Astrocyte (in vitro differentiated cells and primary cell): Measurements from ENCODE around the gene RASAL1.

ENCODE experiments used
- EZH2 ChIP-seq: IDR thresholded peaks from 2 replicates; pipeline ENCODE4 v1.6.1; 2012; ENCODE audit warnings: mild to moderate bottlenecking, low read length, inconsistent platforms; ENCODE audit not compliant: insufficient read depth
- TF ChIP-seq, protein P1 (sequence below): IDR thresholded peaks from 2 replicates; pipeline ENCODE4 v1.5.1; 2011; ENCODE audit warnings: low read depth, mild to moderate bottlenecking, inconsistent platforms, low read length, moderate library complexity; ENCODE audit not compliant: insufficient read depth

DNA sequence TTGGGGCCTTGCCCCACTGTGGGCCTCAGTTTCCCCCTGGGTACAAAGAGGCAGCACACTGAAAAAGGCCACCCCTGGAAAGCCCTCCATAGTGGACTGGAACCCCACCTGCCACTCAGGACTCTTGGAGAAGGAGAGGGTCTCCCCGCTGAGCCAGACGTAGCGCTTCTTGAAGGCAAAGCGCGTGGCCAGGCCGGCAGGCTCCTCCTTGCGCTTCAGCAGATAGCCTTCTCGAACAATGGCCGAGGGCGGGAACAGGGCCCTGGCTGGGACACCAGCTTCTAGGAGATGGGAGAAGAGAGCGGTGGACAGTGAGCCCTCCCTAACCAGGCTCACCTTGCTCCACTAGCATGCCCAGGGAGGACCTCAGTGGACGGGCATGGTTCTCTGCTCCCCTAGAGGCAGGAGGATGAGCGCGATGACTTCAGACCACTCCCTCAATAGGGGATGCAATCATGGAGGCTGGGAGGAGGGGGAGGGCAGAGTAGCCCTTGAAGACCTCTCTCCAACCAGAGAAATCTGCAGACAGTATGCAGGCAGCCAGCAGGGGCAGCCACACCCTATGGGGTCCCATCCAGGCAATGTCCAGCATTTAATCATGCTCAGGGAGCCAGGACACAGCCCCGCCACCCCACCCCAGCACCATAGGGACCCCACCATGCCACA, 29.8 kb downstream of the RASAL1 start:
- TF ChIP-seq, protein P1, sequence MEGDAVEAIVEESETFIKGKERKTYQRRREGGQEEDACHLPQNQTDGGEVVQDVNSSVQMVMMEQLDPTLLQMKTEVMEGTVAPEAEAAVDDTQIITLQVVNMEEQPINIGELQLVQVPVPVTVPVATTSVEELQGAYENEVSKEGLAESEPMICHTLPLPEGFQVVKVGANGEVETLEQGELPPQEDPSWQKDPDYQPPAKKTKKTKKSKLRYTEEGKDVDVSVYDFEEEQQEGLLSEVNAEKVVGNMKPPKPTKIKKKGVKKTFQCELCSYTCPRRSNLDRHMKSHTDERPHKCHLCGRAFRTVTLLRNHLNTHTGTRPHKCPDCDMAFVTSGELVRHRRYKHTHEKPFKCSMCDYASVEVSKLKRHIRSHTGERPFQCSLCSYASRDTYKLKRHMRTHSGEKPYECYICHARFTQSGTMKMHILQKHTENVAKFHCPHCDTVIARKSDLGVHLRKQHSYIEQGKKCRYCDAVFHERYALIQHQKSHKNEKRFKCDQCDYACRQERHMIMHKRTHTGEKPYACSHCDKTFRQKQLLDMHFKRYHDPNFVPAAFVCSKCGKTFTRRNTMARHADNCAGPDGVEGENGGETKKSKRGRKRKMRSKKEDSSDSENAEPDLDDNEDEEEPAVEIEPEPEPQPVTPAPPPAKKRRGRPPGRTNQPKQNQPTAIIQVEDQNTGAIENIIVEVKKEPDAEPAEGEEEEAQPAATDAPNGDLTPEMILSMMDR = no peak
- no peak for TF ChIP-seq EZH2
